Hepatic stellate cell (primary cell): Measurements from ENCODE around the gene MIA2.
A peak's percentile ranks its signal among the peaks of the same experiment; 100 is the strongest.
"Not testable (repeated sequence)": the region's sequence is repeated elsewhere in the genome, so short reads cannot be mapped to it uniquely, and the experiment has no call there.

Experiments used
- DNase-seq: peaks from one replicate; pipeline ENCODE4 v3.0.0; 2011; ENCODE audit warnings: low spot score

Gene MIA2

GRCh38 chr14:39230416-39231035 lies 3.2 kb upstream of the MIA2 start:
- DNase-seq, result no peak

DNA sequence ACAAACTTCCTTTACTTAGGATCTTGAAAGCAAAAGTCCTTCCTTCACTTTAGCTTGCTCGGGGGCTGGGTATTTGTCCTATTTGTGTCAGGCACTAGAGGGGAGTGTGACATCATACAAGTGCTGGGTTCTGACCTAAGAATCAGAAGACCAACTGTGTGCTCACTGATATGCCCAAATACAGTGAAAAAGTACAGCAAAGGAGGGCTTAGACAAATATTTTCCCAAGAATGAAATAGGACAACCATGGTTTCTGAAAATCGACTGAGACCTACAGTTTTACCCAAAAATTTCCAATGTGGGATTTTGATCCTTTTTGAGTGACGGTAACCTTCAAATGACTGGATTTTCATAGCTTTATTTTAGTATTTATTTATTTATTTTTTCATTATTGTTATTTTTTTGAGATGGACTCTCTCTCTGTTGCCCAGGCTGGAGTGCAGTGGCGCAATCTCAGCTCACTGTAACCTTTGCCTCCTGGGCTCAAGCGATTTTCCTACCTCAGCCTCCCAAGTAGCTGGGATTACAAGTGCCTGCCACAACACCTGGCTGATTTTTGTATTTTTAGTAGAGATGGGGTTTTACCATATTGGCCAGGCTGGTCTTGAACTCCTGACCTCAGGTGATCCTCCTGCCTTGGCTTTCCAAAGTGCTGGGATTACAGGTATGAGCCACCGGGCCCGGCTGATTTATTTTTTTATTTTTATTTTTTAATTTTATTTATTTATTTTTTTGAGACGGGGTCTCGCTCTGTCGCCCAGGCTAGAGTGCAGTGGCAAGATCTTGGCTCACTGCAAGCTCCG lies 1.8 kb upstream of the MIA2 start:
- peak; percentile 26 for DNase-seq

GRCh38 chr14:39232554-39233415 lies 930 bp upstream of the MIA2 start:
- peak; percentile 29 for DNase-seq

DNA sequence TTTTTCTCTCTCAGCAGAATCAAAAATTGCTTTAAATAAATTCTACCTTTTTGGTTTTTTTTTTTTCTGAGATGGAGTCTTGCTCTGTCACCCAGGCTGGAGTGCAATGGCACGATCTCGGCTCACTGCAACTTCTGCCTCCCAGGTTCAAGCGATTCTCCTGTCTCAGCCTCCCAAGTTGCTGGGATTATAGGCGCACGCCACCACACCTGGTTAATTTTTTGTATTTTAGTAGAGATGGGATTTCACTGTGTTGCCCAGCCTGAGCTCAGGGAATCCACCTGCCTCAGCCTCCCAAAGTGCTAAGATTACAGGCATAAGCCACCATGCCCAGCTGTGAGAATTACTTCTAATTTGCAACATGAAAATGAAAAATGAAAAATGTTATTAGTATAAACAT lies 1.3 kb downstream of the MIA2 start:
- not testable (repeated sequence) for DNase-seq

DNA sequence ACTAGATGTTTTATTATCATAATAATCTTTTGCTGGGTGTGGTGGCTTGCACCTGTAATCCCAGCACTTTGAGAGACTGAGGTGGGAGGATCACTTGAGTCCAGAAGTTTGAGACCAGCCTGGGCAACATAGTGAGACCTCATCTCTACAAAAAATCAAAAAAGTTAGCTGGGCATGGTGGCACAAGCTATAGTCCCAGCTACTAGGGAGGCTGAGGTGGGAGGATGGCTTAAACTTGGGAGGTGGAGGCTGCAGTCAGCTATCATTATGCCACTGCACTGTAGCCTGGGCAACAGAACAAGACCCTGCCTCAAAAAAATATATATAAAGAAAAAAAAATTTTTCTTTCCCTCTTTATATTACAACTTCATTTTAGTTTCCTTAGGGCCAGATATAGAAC lies 1.8 kb downstream of the MIA2 start:
- DNase-seq, result not testable (repeated sequence)

DNA sequence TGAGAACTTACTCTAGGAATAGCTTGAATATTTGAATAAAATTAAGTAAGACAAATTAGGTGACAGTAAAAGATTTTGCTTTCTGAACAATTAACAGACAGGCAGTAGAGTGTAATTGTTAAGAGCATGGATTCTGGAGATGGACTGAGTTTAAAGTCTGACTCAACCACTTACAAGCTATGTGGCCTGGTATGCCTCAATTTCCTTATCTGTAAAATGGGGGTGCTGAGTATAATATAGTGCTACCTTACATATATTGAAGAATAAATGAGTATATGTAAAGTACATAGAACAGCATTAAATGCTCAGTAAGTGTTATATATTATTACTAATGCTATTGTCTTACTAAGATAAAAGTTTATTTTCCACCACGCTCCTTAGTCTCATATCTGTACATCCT lies 7.1 kb downstream of the MIA2 start:
- no peak for DNase-seq

- DNase-seq, result no peak
These were observed 7.9 kb downstream of the MIA2 start for GRCh38 chr14:39241637-39242036.

DNA sequence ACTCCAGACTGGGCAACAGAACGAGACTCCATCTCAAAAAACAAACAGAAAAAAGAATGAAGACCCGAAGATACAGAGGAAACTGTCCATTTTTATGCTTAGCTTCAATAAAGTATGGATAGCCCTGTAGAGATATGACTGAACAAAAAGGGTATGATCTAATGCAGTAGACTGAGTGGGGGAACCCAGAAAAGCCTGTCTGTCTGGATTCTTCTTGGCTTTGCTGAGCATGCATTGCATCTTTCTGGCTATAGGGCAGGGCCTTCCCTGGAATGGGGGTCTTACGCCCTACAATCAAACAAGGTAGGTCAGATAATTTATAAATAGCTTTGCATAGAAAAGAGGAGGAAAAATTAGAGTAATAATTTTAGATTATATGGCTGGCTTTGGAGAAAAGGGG lies 10.1 kb downstream of the MIA2 start:
- DNase-seq, result no peak

DNA sequence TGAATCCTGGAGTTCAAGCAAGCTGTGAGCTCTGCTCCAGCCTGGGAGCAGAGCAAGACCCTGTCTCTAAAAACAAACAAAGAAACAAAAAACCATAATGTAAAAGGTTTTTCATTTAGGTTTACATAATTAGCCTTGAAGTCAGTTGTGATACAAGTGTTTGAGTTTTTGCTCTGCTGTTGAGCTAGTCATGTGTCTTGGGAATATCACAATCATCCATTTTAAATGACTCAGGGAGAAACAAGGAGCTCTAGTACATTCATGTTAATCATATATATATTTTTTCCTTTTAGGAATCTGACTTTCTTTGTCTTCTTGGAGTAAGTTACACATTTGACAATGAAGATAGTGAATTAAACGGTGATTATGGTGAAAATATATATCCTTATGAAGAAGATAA lies 12.9 kb downstream of the MIA2 start:
- DNase-seq, result no peak

DNA sequence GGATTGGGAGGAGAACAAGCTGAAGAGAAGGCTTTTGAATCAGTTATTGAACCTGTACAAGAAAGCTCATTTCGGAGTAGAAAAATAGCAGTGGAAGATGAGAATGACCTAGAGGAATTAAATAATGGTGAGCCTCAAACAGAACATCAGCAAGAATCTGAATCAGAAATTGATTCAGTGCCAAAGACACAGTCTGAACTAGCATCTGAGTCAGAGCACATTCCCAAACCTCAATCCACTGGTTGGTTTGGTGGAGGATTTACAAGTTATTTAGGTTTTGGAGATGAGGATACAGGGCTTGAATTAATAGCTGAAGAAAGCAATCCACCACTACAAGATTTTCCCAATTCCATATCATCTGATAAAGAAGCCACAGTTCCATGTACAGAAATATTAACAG lies 13.5 kb downstream of the MIA2 start:
- peak; percentile 63 for DNase-seq

GRCh38 chr14:39251547-39251946 lies 17.8 kb downstream of the MIA2 start:
- DNase-seq, result no peak

DNA sequence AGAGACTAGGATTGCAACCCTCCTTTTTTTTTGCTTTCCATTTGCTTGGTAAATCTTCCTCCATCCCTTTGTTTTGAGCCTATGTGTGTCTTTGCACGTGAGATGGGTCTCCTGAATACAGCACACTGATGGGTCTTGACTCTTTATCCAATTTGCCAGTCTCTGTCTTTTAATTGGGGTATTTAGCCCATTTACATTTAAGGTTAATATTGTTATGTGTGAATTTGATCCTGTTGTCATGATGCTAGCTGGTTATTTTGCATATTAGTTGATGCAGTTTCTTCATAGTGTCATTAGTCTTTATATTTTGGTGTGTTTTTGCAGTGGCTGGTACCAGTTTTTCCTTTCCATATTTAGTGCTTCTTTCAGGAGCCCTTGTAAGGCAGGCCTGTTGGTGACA lies 23.7 kb downstream of the MIA2 start:
- DNase-seq, result not testable (repeated sequence)

- DNase-seq, result no peak
These were observed 25.2 kb downstream of the MIA2 start for GRCh38 chr14:39258782-39259545.

- DNase-seq, result not testable (repeated sequence)
These were observed 26.4 kb downstream of the MIA2 start for GRCh38 chr14:39260161-39260560.

DNA sequence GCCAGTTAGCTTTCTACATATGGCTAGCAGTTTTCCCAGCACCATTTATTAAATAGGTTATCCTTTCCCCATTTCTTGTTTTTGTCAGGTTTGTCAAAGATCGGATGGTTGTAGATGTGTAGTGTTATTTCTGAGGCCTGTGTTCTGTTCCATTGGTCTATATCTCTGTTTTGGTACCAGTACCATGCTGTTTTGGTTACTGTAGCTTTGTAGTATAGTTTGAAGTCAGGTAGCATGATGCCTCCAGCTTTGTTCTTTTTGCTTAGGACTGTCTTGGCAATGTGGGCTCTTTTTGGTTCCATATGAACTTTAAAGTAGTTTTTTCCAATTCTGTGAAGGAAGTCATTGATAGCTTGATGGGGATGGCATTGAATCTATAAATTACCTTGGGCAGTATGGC lies 28.5 kb downstream of the MIA2 start:
- DNase-seq, result not testable (repeated sequence)

GRCh38 chr14:39264057-39264456 lies 30.3 kb downstream of the MIA2 start:
- no peak for DNase-seq

- DNase-seq, result no peak
These were observed 30.8 kb downstream of the MIA2 start for GRCh38 chr14:39264558-39264957.

- no peak for DNase-seq
These were observed 31.3 kb downstream of the MIA2 start for GRCh38 chr14:39265033-39265432.

DNA sequence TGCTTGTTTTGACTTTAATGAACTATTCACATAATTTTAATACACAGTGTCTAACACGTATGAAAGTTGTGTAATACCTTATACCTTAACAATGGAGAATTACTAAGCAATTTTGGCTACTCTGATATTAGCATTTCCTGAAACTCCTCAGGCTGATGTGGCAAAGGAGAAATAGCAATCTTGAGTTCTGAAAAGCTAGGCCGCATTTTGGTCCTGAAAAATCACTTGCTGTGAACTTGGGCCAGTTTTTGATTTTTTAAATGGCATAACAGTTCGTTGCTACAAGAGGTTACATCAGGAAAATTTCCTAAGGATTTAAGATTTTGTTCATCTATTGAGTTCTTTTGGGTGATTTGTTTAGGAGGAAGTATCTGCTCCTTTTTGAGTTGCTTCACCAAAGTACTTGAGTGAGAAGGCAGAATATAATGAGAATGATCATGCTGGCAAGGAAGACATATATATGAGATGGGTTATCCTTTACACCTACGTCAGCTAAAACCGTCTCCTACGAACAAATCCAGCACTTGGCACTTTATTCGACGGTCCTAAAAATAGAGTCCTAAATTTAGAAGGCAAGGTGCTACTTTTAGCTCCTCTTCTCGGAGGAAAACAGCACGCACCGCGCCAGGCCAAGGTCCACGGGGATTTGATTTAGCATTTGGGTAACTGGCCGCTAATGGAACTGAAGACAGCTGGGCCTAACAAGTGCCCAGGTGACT lies 32.2 kb downstream of the MIA2 start:
- DNase-seq, result peak; percentile 8

DNA sequence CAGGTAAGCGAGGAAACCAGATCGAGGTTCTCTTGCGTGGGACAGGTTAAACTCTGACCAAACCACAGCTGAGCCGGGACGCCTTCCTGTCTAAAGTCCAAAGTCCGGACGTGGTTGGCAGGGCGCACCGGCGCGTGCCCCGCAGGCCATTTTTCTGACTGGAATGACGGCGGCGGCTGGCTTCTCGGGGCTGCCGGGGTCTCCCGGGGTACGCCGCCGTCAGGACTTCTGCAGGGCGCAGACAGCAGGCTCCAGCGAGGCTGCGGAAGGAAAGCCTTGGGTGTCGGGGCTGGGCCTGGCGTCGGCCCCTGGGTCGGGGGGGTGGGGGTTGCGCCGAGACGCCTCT lies 32.8 kb downstream of the MIA2 start:
- no peak for DNase-seq

DNA sequence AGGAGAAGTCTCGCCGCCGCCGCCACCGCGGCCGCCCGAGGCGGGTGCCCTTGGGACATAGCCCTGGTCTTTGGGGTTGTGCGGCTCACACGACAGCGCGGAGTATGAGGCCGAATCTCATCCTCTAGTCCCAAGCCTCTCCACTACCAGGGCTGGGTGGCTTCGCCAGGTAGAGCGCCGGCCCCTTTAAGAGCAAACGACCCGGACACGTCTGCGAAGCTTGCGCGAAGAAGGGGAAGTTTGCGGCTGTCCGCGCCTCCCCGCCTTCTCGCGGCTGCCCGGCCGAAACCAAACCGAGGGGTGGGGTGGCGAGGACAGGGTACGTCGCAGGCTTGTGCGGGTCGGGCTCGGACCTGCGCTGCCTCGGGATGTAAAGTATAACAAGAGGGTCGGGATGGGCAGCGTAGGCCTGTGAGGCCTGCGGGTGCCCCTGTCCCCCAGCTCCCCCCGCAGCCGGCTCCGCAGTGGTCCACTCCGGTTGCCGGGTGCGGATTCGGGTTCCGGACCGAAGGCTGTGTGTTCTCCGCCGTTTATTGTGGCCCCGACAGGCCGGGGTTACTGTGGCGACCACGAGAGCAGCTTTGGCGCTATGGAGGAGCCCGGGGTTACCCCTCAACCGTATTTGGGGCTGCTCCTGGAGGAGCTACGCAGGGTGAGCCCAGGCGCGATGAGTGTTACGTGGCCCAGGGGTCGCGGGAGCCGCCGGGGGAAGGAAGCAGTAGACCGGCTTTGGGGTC lies 33.3 kb downstream of the MIA2 start:
- peak; percentile 71 for DNase-seq
